HG03025 (cell line): Measurements from ENCODE around the gene ACMSD.
A peak's percentile ranks its signal among the peaks of the same experiment; 100 is the strongest.

Source experiments
- ATAC-seq: cut with Tn5 transposase; IDR thresholded peaks from one replicate; pipeline ENCODE4 v1.9.1; 2021; ENCODE audit warnings: mild to moderate bottlenecking, moderate library complexity; ENCODE audit not compliant: unreplicated experiment, low FRiP score

Gene ACMSD

GRCh38 chr2:134936691-134937090, 98.3 kb downstream of the ACMSD start:
- ATAC-seq, result no peak

- peak; percentile 77 for ATAC-seq
Observed at GRCh38 chr2:134943540-134943939, 105.1 kb downstream of the ACMSD start.

GRCh38 chr2:134944975-134945374, 106.6 kb downstream of the ACMSD start:
- no peak for ATAC-seq

GRCh38 chr2:134946073-134946472, 107.7 kb downstream of the ACMSD start:
- ATAC-seq, result no peak

GRCh38 chr2:134949981-134950708, 111.7 kb downstream of the ACMSD start:
- no peak for ATAC-seq

- no peak for ATAC-seq
Observed at GRCh38 chr2:134950886-134951285, 112.5 kb downstream of the ACMSD start.
